ENCODE results near the gene KCNG2. TPM values are rescaled to one million over a fixed set of nuclear protein-coding genes. Genes with fewer than 3 reads are reported as not detected.

KCNG2 gene
- total and polyA plus RNA-seq, 7 experiments from 2014 or later = not detected

DNA sequence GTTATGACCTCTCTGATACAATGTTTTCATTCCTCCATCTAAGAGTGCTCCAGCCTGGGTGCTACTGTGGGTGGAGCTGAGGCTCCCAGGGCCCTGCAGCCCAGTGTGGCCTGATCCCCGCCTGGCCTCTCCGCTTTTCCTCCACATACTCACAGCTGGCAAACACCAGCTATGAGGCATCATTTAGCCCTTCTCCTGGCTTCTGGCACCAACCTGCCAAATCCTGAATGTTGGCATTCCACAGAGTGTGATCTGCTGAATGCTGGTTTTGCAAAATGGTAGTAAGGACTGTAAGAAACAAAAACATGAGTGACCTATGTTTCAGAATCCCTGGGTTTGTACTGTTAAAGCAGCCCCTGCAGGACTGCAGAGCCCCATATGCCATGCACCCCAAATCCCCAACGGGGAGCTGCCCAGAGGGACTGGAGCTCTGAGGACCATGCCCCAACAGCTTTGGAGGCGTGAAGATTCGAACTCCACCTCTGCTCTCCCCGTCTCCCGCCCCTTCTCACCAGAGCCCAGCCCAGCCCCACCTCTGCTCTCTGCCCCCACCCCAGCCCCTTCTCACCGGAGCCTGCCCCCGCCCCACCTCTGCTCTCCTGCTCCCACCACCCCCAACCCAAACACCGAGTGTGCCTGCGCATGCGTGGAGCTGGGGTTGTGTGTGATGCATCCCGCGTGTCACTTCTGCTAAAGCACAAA lies 149.5 kb downstream of the KCNG2 start:
- no peak overlapping the region for H3K4me3 Mint-ChIP-seq
- peak overlapping the region in 2 of 9 donors; percentile 9 to 44 for H3K27ac Mint-ChIP-seq
- H3K36me3 Mint-ChIP-seq = peaks cover 0 to 15% (median 4%) of the 10 kb centered on the region in 5 donors
- intact Hi-C loops (cut with micrococcal nuclease) = no loop called here
- Histone ChIP-seq H3K27ac (ENCODE audit: low read depth, low read length) (no peak overlapping the region), H3K4me1 (ENCODE audit: control insufficient read depth in 2 of 2, insufficient read depth in 2 of 2, low read length in 2 of 2) (peaks cover 19 to 25% of the 10 kb centered on the region in 2 donors), H3K36me3 (ENCODE audit: control insufficient read depth in 2 of 3, insufficient read depth in 3 of 3, low read length in 3 of 3) (peaks cover 0 to 26% (median 6%) of the 10 kb centered on the region in 3 experiments), H3K4me3 (ENCODE audit: low read length) (no peak overlapping the region), H3K9me3 (ENCODE audit: control insufficient read depth in 2 of 3, low read length in 3 of 3) (no peaks in the 10 kb centered on the region), H3K27me3 (ENCODE audit: control insufficient read depth in 2 of 2, insufficient read depth in 2 of 2, low read length in 2 of 2) (no peaks in the 10 kb centered on the region)
- no peaks in the 10 kb centered on the region for H3K9me3 Mint-ChIP-seq
- no peak for DNase-seq
- H3K4me1 Mint-ChIP-seq = peaks cover 32 to 65% (median 59%) of the 10 kb centered on the region in 7 donors
- POLR2A ChIA-PET = interaction anchor here (1.1 kb wide), 1 partner anchor 13 kb away, joined by 4 read pairs; no protein-coding TSS in a partner anchor
- CTCF ChIA-PET = no interaction called here
- ATAC-seq = no peak
- no peaks in the 10 kb centered on the region for H3K27me3 Mint-ChIP-seq

- ATAC-seq = no peak
- no peaks in the 10 kb centered on the region for H3K27me3 ChIP-seq (ENCODE audit: control insufficient read depth in 2 of 2, insufficient read depth in 2 of 2, low read length in 2 of 2)
- CTCF ChIA-PET = no interaction called here
- peaks cover 30 to 62% (median 56%) of the 10 kb centered on the region in 7 donors for H3K4me1 Mint-ChIP-seq
- H3K36me3 Mint-ChIP-seq = peaks cover 0 to 7% (median under 1%) of the 10 kb centered on the region in 5 donors
- H3K27me3 Mint-ChIP-seq = no peaks in the 10 kb centered on the region
- no peaks in the 10 kb centered on the region for H3K9me3 Mint-ChIP-seq
- intact Hi-C loops (cut with micrococcal nuclease) = no loop called here
- POLR2A ChIA-PET = no interaction called here
- H3K4me3 ChIP-seq (ENCODE audit: low read length) = no peak overlapping the region
- H3K4me3 Mint-ChIP-seq = peak overlapping the region in 4 of 10 donors; percentile 13 to 93 (median 54)
- peaks cover 0 to 18% (median 0%) of the 10 kb centered on the region in 3 experiments for H3K36me3 ChIP-seq (ENCODE audit: control insufficient read depth in 2 of 3, insufficient read depth in 3 of 3, low read length in 3 of 3)
- peak overlapping the region in 3 of 9 donors; percentile 21 to 80 (median 67) for H3K27ac Mint-ChIP-seq
- H3K9me3 ChIP-seq (ENCODE audit: control insufficient read depth in 2 of 3, low read length in 3 of 3) = no peaks in the 10 kb centered on the region
- peaks cover 19 to 25% of the 10 kb centered on the region in 2 donors for H3K4me1 ChIP-seq (ENCODE audit: control insufficient read depth in 2 of 2, insufficient read depth in 2 of 2, low read length in 2 of 2)
- DNase-seq = peak in 1 of 9 donors; percentile 10
- H3K27ac ChIP-seq (ENCODE audit: low read depth, low read length) = no peak overlapping the region
Measured at GRCh38 chr18:79947881-79948610, 150.3 kb downstream of the KCNG2 start.

- ChIA-PET POLR2A (no interaction called here), CTCF (no interaction called here)
- Mint-ChIP-seq H3K27me3 (no peaks in the 10 kb centered on the region), H3K27ac (peak overlapping the region in 3 of 9 donors; percentile 21 to 87 (median 80)), H3K4me1 (peaks cover 30 to 62% (median 55%) of the 10 kb centered on the region in 7 donors), H3K36me3 (peaks cover 0 to 5% (median 0%) of the 10 kb centered on the region in 5 donors), H3K9me3 (no peaks in the 10 kb centered on the region), H3K4me3 (peak overlapping the region; percentile 4 to 93 (median 86))
- Histone ChIP-seq H3K27me3 (ENCODE audit: control insufficient read depth in 2 of 2, insufficient read depth in 2 of 2, low read length in 2 of 2) (no peaks in the 10 kb centered on the region), H3K4me1 (ENCODE audit: control insufficient read depth in 2 of 2, insufficient read depth in 2 of 2, low read length in 2 of 2) (peaks cover 19 to 25% of the 10 kb centered on the region in 2 donors), H3K27ac (ENCODE audit: low read depth, low read length) (no peak overlapping the region), H3K36me3 (ENCODE audit: control insufficient read depth in 2 of 3, insufficient read depth in 3 of 3, low read length in 3 of 3) (peaks cover 0 to 17% (median 0%) of the 10 kb centered on the region in 3 experiments), H3K4me3 (ENCODE audit: low read length) (no peak overlapping the region), H3K9me3 (ENCODE audit: control insufficient read depth in 2 of 3, low read length in 3 of 3) (no peaks in the 10 kb centered on the region)
- intact Hi-C loops (cut with micrococcal nuclease) = no loop called here
- no peak for DNase-seq
- ATAC-seq = no peak
Measured at GRCh38 chr18:79948719-79949411, 151.1 kb downstream of the KCNG2 start.

Other genes starting within 250 kb of the KCNG2 start
- gene CTDP1, start 118.1 kb upstream of the KCNG2 start, total RNA-seq = 10 to 100 TPM; 38.8 to 75.3 (median 41.2) TPM
- gene CTDP1, start 118.1 kb upstream of the KCNG2 start, polyA plus RNA-seq = 10 to 100 TPM; 11.6 to 30.6 TPM
- gene SLC66A2, start 153.7 kb downstream of the KCNG2 start, total RNA-seq = 100 to 1,000 TPM in 1 of 5 experiments, 10 to 100 TPM in 4; 30.7 to 106 (median 40.4) TPM
- gene SLC66A2, start 153.7 kb downstream of the KCNG2 start, polyA plus RNA-seq = 10 to 100 TPM; 14.9 to 20.2 TPM
- 10 to 100 TPM; 13.7 to 44.9 (median 41.7) TPM for gene HSBP1L1, start 166.7 kb downstream of the KCNG2 start, total RNA-seq
- gene HSBP1L1, start 166.7 kb downstream of the KCNG2 start, polyA plus RNA-seq = 10 to 100 TPM; 21.9 to 32.4 TPM
- 100 to 1,000 TPM in 1 of 5 experiments, 10 to 100 TPM in 4; 56.9 to 107 (median 69.7) TPM for gene TXNL4A, start 190.6 kb downstream of the KCNG2 start, total RNA-seq
- 100 to 1,000 TPM; 165 to 205 TPM for gene TXNL4A, start 190.6 kb downstream of the KCNG2 start, polyA plus RNA-seq
- gene RBFA, start 236.5 kb downstream of the KCNG2 start, total RNA-seq = 10 to 100 TPM; 17.6 to 23.5 (median 21.7) TPM
- 10 to 100 TPM; 14.6 to 15.7 TPM for gene RBFA, start 236.5 kb downstream of the KCNG2 start, polyA plus RNA-seq